Upper lobe of right lung (tissue), 1 donor: ENCODE results near the gene TM4SF20. TPM values are rescaled to one million over a fixed set of nuclear protein-coding genes. Genes with fewer than 3 reads are reported as not detected.
"Not testable (repeated sequence)": the region's sequence is repeated elsewhere in the genome, so short reads cannot be mapped to it uniquely, and the experiment has no call there.

ENCODE experiments used
- ATAC-seq: fragments of 200-7000 bp; cut with Tn5 transposase; one replicate; pipeline ENCODE4 v1.9.1; 2020; ENCODE audit warnings: mild to moderate bottlenecking, moderate library complexity
- DNase-seq: peaks from one replicate; pipeline ENCODE4 v3.0.0-alpha.2; 2020
- H3K27ac ChIP-seq: fragments of 200-600 bp; one replicate; pipeline ENCODE4 v1.8.0; 2022
- H3K27me3 ChIP-seq: fragments of 200-600 bp; one replicate; pipeline ENCODE4 v1.8.0; 2022; ENCODE audit warnings: mild to moderate bottlenecking
- H3K36me3 ChIP-seq: fragments of 200-600 bp; one replicate; pipeline ENCODE4 v1.8.0; 2022
- H3K4me1 ChIP-seq: fragments of 200-600 bp; one replicate; pipeline ENCODE4 v1.8.0; 2022
- H3K4me3 ChIP-seq: fragments of 200-600 bp; one replicate; pipeline ENCODE4 v1.8.0; 2022; ENCODE audit warnings: mild to moderate bottlenecking
- H3K9me3 ChIP-seq: fragments of 200-600 bp; one replicate; pipeline ENCODE4 v1.8.0; 2022
- intact Hi-C: fragments of 100-400 bp; cut with DNase I; formaldehyde crosslinking; loops from one replicate; pipeline ENCODE4 v1.11.0; 2022
- total RNA-seq: library from RNA; stranded (reverse); fragmentation: NEBNext Ultra II Directional; extraction: Animal tissue kit (Norgen Biotek cat#: 25700); gene quantifications from one replicate; pipeline ENCODE4 v1.2.1, GENCODE V29; 2021
- TF ChIP-seq, protein P1 (sequence below): fragments of 200-600 bp; IDR thresholded peaks from one replicate; pipeline ENCODE4 v1.8.0; 2022; ENCODE audit warnings: antibody characterized with exemption
- donor health status: DM: no; HTN: yes; CAD: no; lungs with severe emphysema.

TM4SF20 gene
- total RNA-seq, 1 donor from 2014 or later, result not detected

DNA sequence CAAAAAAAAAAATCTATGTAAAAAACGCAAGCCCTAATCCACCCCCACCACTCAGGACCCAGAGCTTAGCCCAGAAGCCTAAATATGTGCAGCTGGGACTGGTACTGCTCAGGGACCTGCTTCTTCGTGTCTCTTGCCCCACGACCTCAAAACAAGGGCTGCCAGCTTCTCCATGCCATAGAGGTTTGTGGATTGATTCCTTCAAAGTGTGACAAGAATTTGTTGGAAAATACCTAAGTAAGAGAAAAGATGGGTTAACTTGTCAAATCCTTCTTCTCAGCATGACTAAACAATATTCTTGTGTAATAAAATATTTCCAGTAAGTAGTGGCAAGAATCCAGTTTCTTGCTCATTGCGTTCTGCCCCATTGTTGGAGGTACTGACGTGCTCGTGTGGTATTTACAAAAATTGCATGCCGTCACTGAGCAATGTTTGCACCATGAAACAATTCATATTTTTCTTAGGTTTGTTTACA is 9.5 kb upstream of the TM4SF20 start:
- no peak overlapping the region for H3K27ac ChIP-seq
- no peaks in the 10 kb centered on the region for H3K4me1 ChIP-seq
- TF ChIP-seq, protein P1, sequence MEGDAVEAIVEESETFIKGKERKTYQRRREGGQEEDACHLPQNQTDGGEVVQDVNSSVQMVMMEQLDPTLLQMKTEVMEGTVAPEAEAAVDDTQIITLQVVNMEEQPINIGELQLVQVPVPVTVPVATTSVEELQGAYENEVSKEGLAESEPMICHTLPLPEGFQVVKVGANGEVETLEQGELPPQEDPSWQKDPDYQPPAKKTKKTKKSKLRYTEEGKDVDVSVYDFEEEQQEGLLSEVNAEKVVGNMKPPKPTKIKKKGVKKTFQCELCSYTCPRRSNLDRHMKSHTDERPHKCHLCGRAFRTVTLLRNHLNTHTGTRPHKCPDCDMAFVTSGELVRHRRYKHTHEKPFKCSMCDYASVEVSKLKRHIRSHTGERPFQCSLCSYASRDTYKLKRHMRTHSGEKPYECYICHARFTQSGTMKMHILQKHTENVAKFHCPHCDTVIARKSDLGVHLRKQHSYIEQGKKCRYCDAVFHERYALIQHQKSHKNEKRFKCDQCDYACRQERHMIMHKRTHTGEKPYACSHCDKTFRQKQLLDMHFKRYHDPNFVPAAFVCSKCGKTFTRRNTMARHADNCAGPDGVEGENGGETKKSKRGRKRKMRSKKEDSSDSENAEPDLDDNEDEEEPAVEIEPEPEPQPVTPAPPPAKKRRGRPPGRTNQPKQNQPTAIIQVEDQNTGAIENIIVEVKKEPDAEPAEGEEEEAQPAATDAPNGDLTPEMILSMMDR, result no peak
- H3K27me3 ChIP-seq, result no peaks in the 10 kb centered on the region
- no peak for DNase-seq
- intact Hi-C loops, result no loop called here
- H3K36me3 ChIP-seq, result no peaks in the 10 kb centered on the region
- H3K4me3 ChIP-seq, result no peak overlapping the region
- no peak for ATAC-seq
- no peaks in the 10 kb centered on the region for H3K9me3 ChIP-seq

DNA sequence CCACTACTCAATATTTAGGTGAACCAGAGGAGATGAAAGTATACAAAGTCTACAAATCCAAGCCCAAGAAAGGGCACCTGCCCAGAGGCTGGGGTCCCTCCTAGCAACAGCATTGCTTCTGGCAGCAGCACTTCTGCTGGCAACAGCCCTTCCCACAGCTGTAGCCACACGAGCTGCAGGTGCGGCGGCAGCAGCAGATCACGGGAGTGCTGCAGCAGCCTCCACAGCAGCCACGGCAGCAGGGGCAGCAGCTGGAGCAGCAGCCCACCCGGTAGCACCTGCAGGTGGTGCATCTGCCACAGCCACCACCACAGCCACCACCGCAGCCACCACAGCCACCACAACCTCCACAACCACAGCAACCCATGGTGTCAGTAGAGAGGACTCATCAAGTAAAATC is 8.5 kb upstream of the TM4SF20 start, which contains the start of gene SCYGR1:
Gene SCYGR1 (minus strand): TSS at position 367 of the 400 bp plus-strand sequence. CDS start 0 bp downstream, at position 367.
- H3K27ac ChIP-seq, DNase-seq, H3K9me3 ChIP-seq, H3K4me1 ChIP-seq, intact Hi-C loops, H3K4me3 ChIP-seq, H3K27me3 ChIP-seq, ATAC-seq, H3K36me3 ChIP-seq: not testable (repeated sequence)

DNA sequence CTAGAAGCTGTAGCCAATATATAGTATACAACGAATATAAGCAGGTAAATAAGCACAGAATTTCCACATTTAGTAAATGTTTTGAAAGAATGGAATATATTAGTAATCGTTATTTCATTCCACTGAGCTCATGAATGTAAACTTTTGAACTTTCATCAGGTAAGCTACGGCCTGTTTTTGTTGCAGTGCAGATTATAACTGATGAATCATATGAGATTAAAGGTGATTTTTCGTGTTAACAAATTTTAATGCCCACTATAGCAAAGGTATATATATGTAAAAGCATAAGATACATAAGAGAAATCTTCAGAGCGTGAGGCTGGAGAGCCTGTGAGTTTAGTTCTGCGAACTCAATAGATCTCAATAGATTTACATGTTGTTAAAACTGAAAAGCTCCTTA is 7.5 kb upstream of the TM4SF20 start:
- H3K4me3 ChIP-seq, result no peak overlapping the region
- ATAC-seq (no peak), DNase-seq (no peak)
- TF ChIP-seq, protein P1, result no peak
- no peak overlapping the region for H3K27ac ChIP-seq
- H3K36me3 ChIP-seq, result no peaks in the 10 kb centered on the region
- no peaks in the 10 kb centered on the region for H3K9me3 ChIP-seq
- H3K27me3 ChIP-seq, result no peaks in the 10 kb centered on the region
- intact Hi-C loops, result no loop called here
- no peaks in the 10 kb centered on the region for H3K4me1 ChIP-seq

- H3K4me3 ChIP-seq, result no peak overlapping the region
- H3K4me1 ChIP-seq, result no peaks in the 10 kb centered on the region
- H3K36me3 ChIP-seq, result no peaks in the 10 kb centered on the region
- TF ChIP-seq, protein P1, result no peak
- no peaks in the 10 kb centered on the region for H3K27me3 ChIP-seq
- intact Hi-C loops, result no loop called here
- DNase-seq (no peak), ATAC-seq (no peak)
- no peaks in the 10 kb centered on the region for H3K9me3 ChIP-seq
- no peak overlapping the region for H3K27ac ChIP-seq
Measured at GRCh38 chr2:227383686-227384085, 4.6 kb upstream of the TM4SF20 start.

DNA sequence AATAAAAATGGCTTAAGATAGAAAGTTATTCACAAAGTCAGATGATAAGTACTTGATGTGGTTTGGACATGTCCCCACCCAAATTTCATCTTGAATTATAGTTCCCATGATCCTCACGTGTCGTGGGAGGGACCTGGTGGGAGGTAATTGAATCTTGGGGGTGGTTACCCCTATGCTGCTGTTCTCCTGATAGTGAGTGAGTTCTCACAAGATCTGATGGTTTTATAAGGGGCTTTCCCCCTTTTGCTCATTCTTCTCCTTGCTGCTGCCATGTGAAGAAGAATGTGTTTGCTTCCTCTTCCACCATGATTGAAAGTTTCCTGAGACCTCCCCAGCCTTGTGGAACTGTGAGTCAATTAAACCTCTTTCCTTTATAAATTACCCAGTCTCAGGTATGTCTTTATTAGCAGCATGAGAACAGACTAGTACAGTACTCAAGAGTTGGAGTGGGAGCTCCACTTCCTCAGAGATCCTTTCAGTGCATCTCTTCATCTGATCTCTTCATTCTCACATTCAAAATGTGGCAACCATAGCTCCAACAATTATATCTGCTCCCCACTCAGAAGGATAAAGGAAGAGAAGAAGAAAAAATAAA is 3.2 kb upstream of the TM4SF20 start:
- ATAC-seq, intact Hi-C loops, H3K4me3 ChIP-seq, H3K27me3 ChIP-seq, H3K4me1 ChIP-seq, H3K36me3 ChIP-seq, H3K27ac ChIP-seq, H3K9me3 ChIP-seq, DNase-seq: not testable (repeated sequence)

GRCh38 chr2:227378371-227378782 is 729 bp downstream of the TM4SF20 start:
- intact Hi-C loops, result no loop called here
- H3K9me3 ChIP-seq, result no peaks in the 10 kb centered on the region
- no peak overlapping the region for H3K4me3 ChIP-seq
- ATAC-seq (no peak), DNase-seq (no peak)
- H3K27ac ChIP-seq, result no peak overlapping the region
- no peaks in the 10 kb centered on the region for H3K4me1 ChIP-seq
- H3K27me3 ChIP-seq, result no peaks in the 10 kb centered on the region
- TF ChIP-seq, protein P1, result no peak
- H3K36me3 ChIP-seq, result no peaks in the 10 kb centered on the region
